ENCODE results near the gene YARS2.

YARS2 gene

DNA sequence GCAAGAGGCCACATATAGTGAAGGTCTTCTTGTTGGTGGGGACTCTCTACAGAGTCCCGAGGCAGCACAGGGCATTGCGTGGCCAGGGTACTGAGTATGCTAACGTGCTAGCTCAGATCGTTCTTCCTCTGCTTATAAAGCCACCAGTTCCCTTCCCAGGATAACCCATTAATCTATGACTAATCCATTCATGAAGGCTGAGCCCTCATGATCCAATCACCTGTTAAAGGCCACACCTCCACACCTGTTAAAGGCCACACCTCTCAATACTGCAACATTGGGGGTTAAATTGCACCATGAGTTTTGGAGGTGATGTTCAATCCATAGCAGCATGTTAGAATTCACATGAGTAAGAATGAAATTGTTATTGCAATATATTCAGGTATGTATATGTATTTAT, 12.8 kb upstream of the YARS2 start:
- no peaks in the 10 kb centered on the region for H3K4me1 ChIP-seq (ENCODE audit: insufficient read depth, low read length, severe bottlenecking)
- H3K4me3 ChIP-seq (ENCODE audit: low read depth, low read length, poor library complexity, severe bottlenecking): no peak overlapping the region
- H2AFZ ChIP-seq (ENCODE audit: low read length): no peak overlapping the region
- H3F3A ChIP-seq (ENCODE audit: insufficient read depth, low read length): no peaks in the 10 kb centered on the region
- no peaks in the 10 kb centered on the region for H3K9me2 ChIP-seq (ENCODE audit: low read depth, low read length)
- H3K79me2 ChIP-seq (ENCODE audit: insufficient read depth, low read length): no peaks in the 10 kb centered on the region
- H3K9me3 ChIP-seq (ENCODE audit: low read length): no peaks in the 10 kb centered on the region
- H3K27ac ChIP-seq (ENCODE audit: low read depth, low read length, poor library complexity, severe bottlenecking): no peak overlapping the region
- TF ChIP-seq, protein P1, sequence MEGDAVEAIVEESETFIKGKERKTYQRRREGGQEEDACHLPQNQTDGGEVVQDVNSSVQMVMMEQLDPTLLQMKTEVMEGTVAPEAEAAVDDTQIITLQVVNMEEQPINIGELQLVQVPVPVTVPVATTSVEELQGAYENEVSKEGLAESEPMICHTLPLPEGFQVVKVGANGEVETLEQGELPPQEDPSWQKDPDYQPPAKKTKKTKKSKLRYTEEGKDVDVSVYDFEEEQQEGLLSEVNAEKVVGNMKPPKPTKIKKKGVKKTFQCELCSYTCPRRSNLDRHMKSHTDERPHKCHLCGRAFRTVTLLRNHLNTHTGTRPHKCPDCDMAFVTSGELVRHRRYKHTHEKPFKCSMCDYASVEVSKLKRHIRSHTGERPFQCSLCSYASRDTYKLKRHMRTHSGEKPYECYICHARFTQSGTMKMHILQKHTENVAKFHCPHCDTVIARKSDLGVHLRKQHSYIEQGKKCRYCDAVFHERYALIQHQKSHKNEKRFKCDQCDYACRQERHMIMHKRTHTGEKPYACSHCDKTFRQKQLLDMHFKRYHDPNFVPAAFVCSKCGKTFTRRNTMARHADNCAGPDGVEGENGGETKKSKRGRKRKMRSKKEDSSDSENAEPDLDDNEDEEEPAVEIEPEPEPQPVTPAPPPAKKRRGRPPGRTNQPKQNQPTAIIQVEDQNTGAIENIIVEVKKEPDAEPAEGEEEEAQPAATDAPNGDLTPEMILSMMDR (IDR thresholded peaks at IDR 0.05; ENCODE audit: low read length): no peak
- no peak for TF ChIP-seq EZH2 (IDR thresholded peaks at IDR 0.05; ENCODE audit: borderline replicate concordance, low read length)
- no peaks in the 10 kb centered on the region for H4K20me1 ChIP-seq (ENCODE audit: insufficient read depth, low read length)
- no peaks in the 10 kb centered on the region for H3K36me3 ChIP-seq (ENCODE audit: insufficient read depth, low read length)
- no peaks in the 10 kb centered on the region; the same call in 1 of the 2 replicates for H3K27me3 ChIP-seq (ENCODE audit: insufficient read depth, low read length)
- H3K9ac ChIP-seq (ENCODE audit: low read length): no peak overlapping the region
- H3K4me2 ChIP-seq (ENCODE audit: low read length): no peak overlapping the region

DNA sequence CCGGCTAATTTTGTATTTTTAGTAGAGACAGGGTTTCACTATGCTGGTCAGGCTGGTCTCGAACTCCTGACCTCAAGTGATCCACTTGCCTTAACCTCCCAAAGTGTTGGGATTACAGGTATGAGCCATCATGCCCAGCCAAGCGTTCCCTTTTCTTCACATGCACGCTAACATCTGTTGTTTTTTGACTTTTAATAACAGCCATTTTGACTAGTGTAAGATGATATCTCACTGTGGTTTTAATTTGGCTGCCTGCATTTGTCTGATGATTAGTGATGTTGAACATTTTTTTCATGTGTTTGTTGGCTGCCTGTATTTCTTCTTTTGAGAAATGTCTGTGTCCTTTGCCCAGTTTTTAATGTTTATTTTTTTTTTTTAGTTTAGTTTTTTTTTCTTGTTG, 10.2 kb upstream of the YARS2 start:
- Histone ChIP-seq H2AFZ (ENCODE audit: low read length) (no peak overlapping the region), H3K27me3 (ENCODE audit: insufficient read depth, low read length) (no peaks in the 10 kb centered on the region; the same call in 1 of the 2 replicates), H3K4me3 (ENCODE audit: low read depth, low read length, poor library complexity, severe bottlenecking) (no peak overlapping the region), H3K4me1 (ENCODE audit: insufficient read depth, low read length, severe bottlenecking) (peaks cover 7% of the 10 kb centered on the region), H3K9me3 (ENCODE audit: low read length) (no peaks in the 10 kb centered on the region), H3K9me2 (ENCODE audit: low read depth, low read length) (no peaks in the 10 kb centered on the region), H4K20me1 (ENCODE audit: insufficient read depth, low read length) (no peaks in the 10 kb centered on the region), H3F3A (ENCODE audit: insufficient read depth, low read length) (no peaks in the 10 kb centered on the region), H3K79me2 (ENCODE audit: insufficient read depth, low read length) (no peaks in the 10 kb centered on the region), H3K4me2 (ENCODE audit: low read length) (no peak overlapping the region), H3K36me3 (ENCODE audit: insufficient read depth, low read length) (no peaks in the 10 kb centered on the region), H3K27ac (ENCODE audit: low read depth, low read length, poor library complexity, severe bottlenecking) (no peak overlapping the region), H3K9ac (ENCODE audit: low read length) (no peak overlapping the region)
- no peak for TF ChIP-seq EZH2 (IDR thresholded peaks at IDR 0.05; ENCODE audit: borderline replicate concordance, low read length)
- TF ChIP-seq, protein P1 (IDR thresholded peaks at IDR 0.05; ENCODE audit: low read length): no peak

DNA sequence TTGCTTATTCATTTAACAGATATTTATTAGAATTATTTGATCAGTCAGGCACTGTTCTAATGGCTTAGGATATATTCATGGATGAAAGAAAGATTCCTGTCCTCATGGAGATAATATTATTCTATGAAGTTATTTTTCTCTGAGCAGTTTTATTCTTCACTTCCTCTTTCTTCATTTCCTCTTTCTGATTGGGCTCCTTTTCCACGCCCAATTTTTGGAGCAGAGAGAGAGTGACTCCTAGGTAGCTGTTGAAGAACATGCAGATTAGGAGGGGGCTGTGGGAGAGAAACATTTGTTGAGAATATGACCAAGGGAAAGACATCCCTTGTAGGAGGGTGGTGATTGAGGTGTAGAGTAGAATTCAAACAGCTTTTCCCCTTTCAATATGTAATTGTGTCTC, 6.0 kb upstream of the YARS2 start:
- Histone ChIP-seq H3K9me3 (ENCODE audit: low read length) (no peaks in the 10 kb centered on the region), H3K4me2 (ENCODE audit: low read length) (no peak overlapping the region), H3K4me1 (ENCODE audit: insufficient read depth, low read length, severe bottlenecking) (peaks cover 7% of the 10 kb centered on the region), H3F3A (ENCODE audit: insufficient read depth, low read length) (no peaks in the 10 kb centered on the region), H3K27ac (ENCODE audit: low read depth, low read length, poor library complexity, severe bottlenecking) (no peak overlapping the region), H3K9ac (ENCODE audit: low read length) (no peak overlapping the region), H2AFZ (ENCODE audit: low read length) (no peak overlapping the region), H4K20me1 (ENCODE audit: insufficient read depth, low read length) (no peaks in the 10 kb centered on the region), H3K9me2 (ENCODE audit: low read depth, low read length) (no peaks in the 10 kb centered on the region), H3K79me2 (ENCODE audit: insufficient read depth, low read length) (no peaks in the 10 kb centered on the region), H3K36me3 (ENCODE audit: insufficient read depth, low read length) (no peaks in the 10 kb centered on the region), H3K27me3 (ENCODE audit: insufficient read depth, low read length) (no peaks in the 10 kb centered on the region; the same call in 1 of the 2 replicates), H3K4me3 (ENCODE audit: low read depth, low read length, poor library complexity, severe bottlenecking) (no peak overlapping the region)
- TF ChIP-seq, protein P1 (IDR thresholded peaks at IDR 0.05; ENCODE audit: low read length): no peak
- no peak for TF ChIP-seq EZH2 (IDR thresholded peaks at IDR 0.05; ENCODE audit: borderline replicate concordance, low read length)

Data from OCI-LY1 (cell line).